Small intestine (tissue), 7 donors: ENCODE measurements around the gene LUC7L3. TPM values are rescaled to one million over a fixed set of nuclear protein-coding genes. Genes with fewer than 3 reads are reported as not detected.
"Not testable (repeated sequence)": the region's sequence is repeated elsewhere in the genome, so short reads cannot be mapped to it uniquely, and the experiment has no call there.

Experiments used
- DNase-seq, 2 donors: peaks; one replicate each; pipeline versions ENCODE4 v3.0.0 to v3.0.0-alpha.2; 2013
- FAIRE-seq: peaks from 2 replicates; lab custom pipeline; 2012; peaks lifted over from hg19 to GRCh38; lab: Jason Lieb, UNC
- H3K27ac ChIP-seq, 3 donors: one replicate each; pipeline ENCODE4 v1.5.1; 2013; ENCODE audit warnings: low read length in 2 of 3, mild to moderate bottlenecking in 2 of 3, control low read depth in 1 of 3, inconsistent platforms in 1 of 3, low read depth in 1 of 3, moderate library complexity in 1 of 3
- H3K27me3 ChIP-seq, 3 donors: one replicate each; pipeline ENCODE4 v1.6.1; 2013; ENCODE audit warnings: low read length in 3 of 3, inconsistent platforms in 1 of 3; ENCODE audit not compliant: control insufficient read depth in 3 of 3, insufficient read depth in 3 of 3
- H3K36me3 ChIP-seq, 3 donors: one replicate each; pipeline ENCODE4 v1.6.1; 2013; ENCODE audit warnings: low read length in 3 of 3, inconsistent platforms in 1 of 3, low read depth in 1 of 3, mild to moderate bottlenecking in 1 of 3, moderate library complexity in 1 of 3; ENCODE audit not compliant: control insufficient read depth in 3 of 3, insufficient read depth in 2 of 3
- H3K4me1 ChIP-seq, 3 donors: one replicate each; pipeline ENCODE4 v1.6.1; 2013; ENCODE audit warnings: low read length in 2 of 3, inconsistent platforms in 1 of 3, low read depth in 1 of 3, mild to moderate bottlenecking in 1 of 3, moderate library complexity in 1 of 3; ENCODE audit not compliant: control insufficient read depth in 3 of 3, insufficient read depth in 2 of 3
- H3K4me3 ChIP-seq, 3 donors: one replicate each; pipeline ENCODE4 v1.5.1; 2013; ENCODE audit warnings: low read length in 3 of 3, control low read depth in 1 of 3, inconsistent platforms in 1 of 3, low read depth in 1 of 3, mild to moderate bottlenecking in 1 of 3, moderate library complexity in 1 of 3
- H3K9me3 ChIP-seq, 2 donors: one replicate each; pipeline ENCODE4 v1.6.1; 2013; ENCODE audit warnings: low read depth in 1 of 2, low read length in 1 of 2; ENCODE audit not compliant: control insufficient read depth in 2 of 2, insufficient read depth in 1 of 2
- WGBS, 3 donors: extraction: QIAGEN DNeasy Blood & Tissue Kit; methylation state at CpG; one replicate each; pipeline ENCODE4 v1.1.7; 2013; 5-methylcytosine and 5-hydroxymethylcytosine counted together
- polyA plus RNA-seq, 4 donors: library from polyadenylated mRNA; stranded (reverse) in 3 of 4; unstranded in 1 of 4; fragments of 200-250 nt in 3 of 4; fragments of 120-200 nt in 1 of 4; gene quantifications; one replicate each; pipeline versions ENCODE4 v1.2.1 to v1.2.3, GENCODE V29; 2013
- donor health status: healthy with polysubstance abuse.
- donor health status: control.
- donor health status: control.
- donor health status: Bipolar disorder and iron deficiency.
- donor health status: healthy.

LUC7L3 gene
- polyA plus RNA-seq, 4 donors, result 57.4 to 466 (median 313) TPM

GRCh38 chr17:50709053-50709452, 10.3 kb upstream of the LUC7L3 start:
- not testable (repeated sequence) for H3K4me3 ChIP-seq, H3K27me3 ChIP-seq, FAIRE-seq, H3K9me3 ChIP-seq, DNase-seq
- peak overlapping the region; percentile 75 to 96 (median 92) for H3K27ac ChIP-seq
- peaks cover 0 to 15% (median 0%) of the 10 kb centered on the region in 3 donors for H3K36me3 ChIP-seq
- 65 to 81% (median 72%) methylated on average over 4 of the region's 4 CpGs for WGBS, 3 donors
- H3K4me1 ChIP-seq, result peaks cover 0 to 20% (median 3%) of the 10 kb centered on the region in 3 donors

GRCh38 chr17:50710025-50710424, 9.4 kb upstream of the LUC7L3 start:
- no peak overlapping the region for H3K4me3 ChIP-seq
- H3K27me3 ChIP-seq, result no peaks in the 10 kb centered on the region
- peaks cover 0 to 7% (median 0%) of the 10 kb centered on the region in 3 donors for H3K36me3 ChIP-seq
- H3K27ac ChIP-seq, result no peak overlapping the region
- H3K9me3 ChIP-seq, result no peaks in the 10 kb centered on the region
- peaks cover 0 to 20% (median 3%) of the 10 kb centered on the region in 3 donors for H3K4me1 ChIP-seq
- 95 to 100% (median 98%) methylated on average over 2 of the region's 2 CpGs for WGBS, 3 donors
- DNase-seq, result no peak
- no peak for FAIRE-seq

GRCh38 chr17:50710650-50711049, 8.8 kb upstream of the LUC7L3 start:
- H3K4me3 ChIP-seq, result no peak overlapping the region
- H3K9me3 ChIP-seq, result no peaks in the 10 kb centered on the region
- 83 to 88% (median 85%) methylated on average over 4 of the region's 4 CpGs for WGBS, 3 donors
- no peaks in the 10 kb centered on the region for H3K27me3 ChIP-seq
- peaks cover 0 to 20% (median 3%) of the 10 kb centered on the region in 3 donors for H3K4me1 ChIP-seq
- peaks cover 0 to 2% (median 0%) of the 10 kb centered on the region in 3 donors for H3K36me3 ChIP-seq
- DNase-seq, result no peak
- H3K27ac ChIP-seq, result no peak overlapping the region
- no peak for FAIRE-seq

DNA sequence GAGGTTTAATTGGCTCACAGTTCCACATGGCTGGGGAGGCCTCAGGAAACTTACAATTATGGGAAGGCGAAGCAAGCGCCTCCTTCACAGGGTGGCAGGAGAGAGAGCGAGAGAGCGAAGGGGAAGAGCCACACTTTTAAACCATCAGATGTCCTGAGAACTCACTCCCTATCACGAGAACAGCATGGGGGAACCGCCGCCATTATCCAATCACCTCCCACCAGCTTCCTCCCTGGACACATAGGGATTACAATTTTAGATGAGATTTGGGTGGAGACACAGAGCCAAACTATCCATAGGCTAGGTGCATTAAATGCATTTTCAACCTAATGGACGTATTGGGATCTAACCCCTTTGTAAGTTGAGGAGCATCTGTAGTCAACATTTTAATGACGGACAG, 6.8 kb upstream of the LUC7L3 start:
- no peak for DNase-seq
- H3K9me3 ChIP-seq, result no peaks in the 10 kb centered on the region
- H3K36me3 ChIP-seq, result no peaks in the 10 kb centered on the region
- no peak for FAIRE-seq
- no peak overlapping the region for H3K27ac ChIP-seq
- H3K4me1 ChIP-seq, result peaks cover 0 to 12% (median 3%) of the 10 kb centered on the region in 3 donors
- 91 to 97% (median 96%) methylated on average over 9 of the region's 9 CpGs for WGBS, 3 donors
- H3K4me3 ChIP-seq, result no peak overlapping the region
- H3K27me3 ChIP-seq, result no peaks in the 10 kb centered on the region

- no peak overlapping the region for H3K4me3 ChIP-seq
- FAIRE-seq, result no peak
Observed at GRCh38 chr17:50715471-50715870, 3.9 kb upstream of the LUC7L3 start.

GRCh38 chr17:50719924-50720794, 756 bp downstream of the LUC7L3 start:
- peak overlapping the region; percentile 89 to 93 (median 89) for H3K4me3 ChIP-seq
- no peaks in the 10 kb centered on the region for H3K27me3 ChIP-seq
- FAIRE-seq, result no peak
- H3K36me3 ChIP-seq, result peaks cover 0 to 7% (median 0%) of the 10 kb centered on the region in 3 donors
- H3K27ac ChIP-seq, result peak overlapping the region; percentile 97 to 100 (median 99)
- DNase-seq, result no peak
- peaks cover 0 to 21% (median 7%) of the 10 kb centered on the region in 3 donors for H3K4me1 ChIP-seq
- 0 to 1% (median 0%) methylated on average over 25 of the region's 25 CpGs for WGBS, 3 donors
- no peaks in the 10 kb centered on the region for H3K9me3 ChIP-seq

More at GRCh38 chr17:50715471-50715870, 3.9 kb upstream of the LUC7L3 start:
- no peaks in the 10 kb centered on the region for H3K4me1 ChIP-seq
- H3K27ac ChIP-seq, result no peak overlapping the region
- H3K9me3 ChIP-seq, result no peaks in the 10 kb centered on the region
- no peaks in the 10 kb centered on the region for H3K27me3 ChIP-seq
- no peak for DNase-seq
- WGBS, 3 donors, result 94 to 96% (median 94%) methylated on average over 3 of the region's 3 CpGs
- no peaks in the 10 kb centered on the region for H3K36me3 ChIP-seq

DNA sequence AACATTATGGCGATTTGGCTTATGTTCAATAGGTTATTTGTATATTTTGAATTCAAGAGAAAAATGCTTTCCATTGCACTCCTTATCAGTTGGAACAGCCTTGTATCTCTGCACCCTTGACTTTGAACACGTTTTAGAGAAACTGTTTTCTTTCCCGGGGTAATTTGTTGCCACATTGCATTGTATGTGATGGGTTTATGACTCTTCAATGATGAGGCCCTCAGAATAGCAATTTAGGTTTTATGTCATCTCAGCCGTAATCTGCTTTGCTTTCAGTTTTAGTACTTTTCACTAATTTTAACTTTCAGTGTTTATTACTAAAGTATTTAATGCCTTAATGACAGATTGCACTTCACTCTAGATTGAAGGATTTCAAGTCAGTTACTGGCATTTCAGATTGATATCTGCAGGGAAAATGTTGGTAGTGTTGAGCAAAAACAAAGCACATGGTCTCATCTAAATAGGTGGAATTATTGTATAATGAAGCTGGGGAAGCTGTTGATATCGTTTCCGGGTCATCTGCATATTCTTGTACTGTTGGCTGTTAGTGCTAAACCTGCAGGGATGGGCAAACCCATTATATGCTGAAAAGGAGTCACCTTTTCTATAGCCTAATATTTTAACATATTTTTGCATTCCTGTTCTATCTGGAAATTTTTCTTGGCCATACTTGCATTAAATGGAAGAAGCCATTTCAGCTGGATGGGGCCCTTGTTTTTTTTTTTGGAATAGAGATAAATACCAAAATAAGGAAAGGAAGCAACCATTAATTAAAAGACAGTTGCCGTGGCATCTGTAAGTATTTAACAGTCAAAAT, 2.0 kb downstream of the LUC7L3 start:
- Histone ChIP-seq H3K36me3 (peaks cover 0 to 10% (median 0%) of the 10 kb centered on the region in 3 donors), H3K27me3 (no peaks in the 10 kb centered on the region), H3K4me3 (peak overlapping the region in 2 of 3 donors; percentile 89 to 93), H3K4me1 (peaks cover 2 to 31% (median 7%) of the 10 kb centered on the region in 3 donors), H3K9me3 (no peaks in the 10 kb centered on the region), H3K27ac (peak overlapping the region in 1 of 3 donors; percentile 99)
- peak; percentile 59 to 74 for DNase-seq
- 2 to 3% (median 2%) methylated on average over 7 of the region's 7 CpGs for WGBS, 3 donors
- no peak for FAIRE-seq

DNA sequence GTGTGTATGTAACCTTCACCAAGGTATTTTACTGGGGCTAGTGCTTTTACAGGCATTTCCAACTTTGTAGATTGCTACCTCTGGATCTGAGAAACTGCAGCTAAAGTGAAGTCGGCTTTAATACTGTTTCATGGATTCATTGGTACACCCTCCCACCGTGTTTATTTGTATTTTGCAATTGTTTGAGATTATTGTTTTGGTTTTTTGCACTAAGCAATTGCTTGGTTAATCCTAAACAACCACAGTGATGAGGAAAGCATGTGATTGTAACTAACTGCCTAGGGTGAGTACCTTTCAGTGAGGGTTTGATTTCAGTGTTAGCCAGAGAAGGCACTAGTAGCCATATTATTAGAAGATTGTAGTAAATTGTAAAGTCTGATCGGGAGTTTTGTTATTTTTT, 3.3 kb downstream of the LUC7L3 start:
- no peaks in the 10 kb centered on the region for H3K9me3 ChIP-seq
- no peak overlapping the region for H3K4me3 ChIP-seq
- H3K4me1 ChIP-seq, result peaks cover 5 to 39% (median 14%) of the 10 kb centered on the region in 3 donors
- H3K36me3 ChIP-seq, result peaks cover 0 to 10% (median 0%) of the 10 kb centered on the region in 3 donors
- WGBS, 3 donors, result 11 to 32% (median 16%) methylated on average over 3 of the region's 3 CpGs
- FAIRE-seq, result no peak
- DNase-seq, result no peak
- no peak overlapping the region for H3K27ac ChIP-seq
- H3K27me3 ChIP-seq, result no peaks in the 10 kb centered on the region
